AG09319 (cell line): ENCODE measurements around the gene FMNL1.

Source experiments
- DNase-seq: peaks from one replicate; pipeline ENCODE4 v3.0.0-alpha.2; 2010; ENCODE audit warnings: low read depth; ENCODE audit errors: extremely low read depth
- TF ChIP-seq, protein P1 (sequence below): IDR thresholded peaks from 2 replicates; pipeline ENCODE4 v1.5.1; 2011; ENCODE audit warnings: low read depth, mild to moderate bottlenecking, inconsistent platforms, low read length, moderate library complexity

Gene FMNL1

GRCh38 chr17:45270828-45271418 is 49.2 kb downstream of the FMNL1 start:
- DNase-seq: no peak
- TF ChIP-seq, protein P1, sequence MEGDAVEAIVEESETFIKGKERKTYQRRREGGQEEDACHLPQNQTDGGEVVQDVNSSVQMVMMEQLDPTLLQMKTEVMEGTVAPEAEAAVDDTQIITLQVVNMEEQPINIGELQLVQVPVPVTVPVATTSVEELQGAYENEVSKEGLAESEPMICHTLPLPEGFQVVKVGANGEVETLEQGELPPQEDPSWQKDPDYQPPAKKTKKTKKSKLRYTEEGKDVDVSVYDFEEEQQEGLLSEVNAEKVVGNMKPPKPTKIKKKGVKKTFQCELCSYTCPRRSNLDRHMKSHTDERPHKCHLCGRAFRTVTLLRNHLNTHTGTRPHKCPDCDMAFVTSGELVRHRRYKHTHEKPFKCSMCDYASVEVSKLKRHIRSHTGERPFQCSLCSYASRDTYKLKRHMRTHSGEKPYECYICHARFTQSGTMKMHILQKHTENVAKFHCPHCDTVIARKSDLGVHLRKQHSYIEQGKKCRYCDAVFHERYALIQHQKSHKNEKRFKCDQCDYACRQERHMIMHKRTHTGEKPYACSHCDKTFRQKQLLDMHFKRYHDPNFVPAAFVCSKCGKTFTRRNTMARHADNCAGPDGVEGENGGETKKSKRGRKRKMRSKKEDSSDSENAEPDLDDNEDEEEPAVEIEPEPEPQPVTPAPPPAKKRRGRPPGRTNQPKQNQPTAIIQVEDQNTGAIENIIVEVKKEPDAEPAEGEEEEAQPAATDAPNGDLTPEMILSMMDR: peak; percentile 40

GRCh38 chr17:45271603-45272002 is 49.9 kb downstream of the FMNL1 start:
- TF ChIP-seq, protein P1: no peak

DNA sequence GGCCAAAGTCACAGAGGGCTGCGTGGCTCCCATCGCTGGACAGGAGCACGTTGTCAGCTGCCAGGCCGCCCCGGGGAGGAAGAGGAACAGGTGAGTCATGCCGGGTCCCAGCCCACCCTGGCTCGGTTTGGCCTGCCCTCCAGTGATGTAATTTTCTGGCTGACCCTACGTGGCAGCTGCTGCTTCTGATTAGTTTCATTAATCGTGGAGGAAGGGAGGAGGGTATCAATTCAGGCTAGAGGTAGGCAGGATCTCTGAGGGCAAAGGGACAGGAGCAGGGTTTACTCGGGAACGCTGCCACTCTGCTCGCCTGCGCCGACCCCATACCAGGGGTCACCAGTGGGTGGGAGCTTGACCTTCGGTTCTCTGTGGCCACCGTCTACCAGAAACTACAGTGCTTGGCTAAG is 51.9 kb downstream of the FMNL1 start:
- TF ChIP-seq, protein P1: no peak
- no peak for DNase-seq

More at GRCh38 chr17:45271603-45272002, 49.9 kb downstream of the FMNL1 start:
- DNase-seq: no peak

GRCh38 chr17:45274033-45274432 is 52.3 kb downstream of the FMNL1 start:
- TF ChIP-seq, protein P1: no peak
- no peak for DNase-seq

DNA sequence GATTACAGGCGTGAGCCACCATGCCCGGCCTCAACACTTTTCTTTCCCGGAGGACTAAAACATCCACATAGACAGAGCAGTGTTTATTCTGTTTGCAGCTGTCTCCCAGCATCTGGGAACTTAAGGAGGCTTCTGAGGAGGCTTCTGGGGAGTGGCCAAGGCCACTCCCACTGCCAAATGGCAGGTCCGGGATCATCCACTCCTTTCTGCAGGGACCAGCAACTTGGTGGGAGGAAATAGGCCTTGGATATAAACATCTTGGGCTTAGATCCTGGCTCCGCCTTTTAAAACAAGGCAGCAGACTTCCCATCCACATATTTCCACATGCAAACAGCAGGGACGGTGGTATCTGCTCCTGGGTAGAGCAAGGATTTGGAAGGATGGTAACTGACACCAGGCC is 54.3 kb downstream of the FMNL1 start:
- TF ChIP-seq, protein P1: no peak
- DNase-seq: peak; percentile 57

- peak; percentile 72 for DNase-seq
- TF ChIP-seq, protein P1: peak; percentile 81
Measured at GRCh38 chr17:45277216-45277849, 55.6 kb downstream of the FMNL1 start.

GRCh38 chr17:45277992-45278391 is 56.3 kb downstream of the FMNL1 start:
- DNase-seq: no peak

More at GRCh38 chr17:45277992-45278391, 56.3 kb downstream of the FMNL1 start:
- TF ChIP-seq, protein P1: no peak
